RWPE2 (cell line): ENCODE results near the gene PUM2.

Experiments
- ATAC-seq: fragments of 200-7000 bp; cut with Tn5 transposase; 3 replicates; pipeline ENCODE4 v1.9.1; 2021; ENCODE audit warnings: low read depth
- DNase-seq: peaks from one replicate; pipeline ENCODE4 v3.0.0-alpha.2; 2020; ENCODE audit warnings: low spot score
- H3K27ac ChIP-seq: fragments of 450-650 bp; 2 replicates; pipeline ENCODE4 v1.5.1; 2017; ENCODE audit warnings: mild to moderate bottlenecking; ENCODE audit not compliant: poor library complexity, severe bottlenecking
- H3K27me3 ChIP-seq: fragments of 250-450 bp; sonication (Bioruptor Pico); 2 replicates; pipeline ENCODE4 v1.5.1; 2021; ENCODE audit warnings: mild to moderate bottlenecking, moderate library complexity; ENCODE audit not compliant: insufficient read depth, poor library complexity, severe bottlenecking
- H3K36me3 ChIP-seq: fragments of 250-450 bp; sonication (Bioruptor Pico); 2 replicates; pipeline ENCODE4 v1.5.1; 2020; ENCODE audit warnings: low read depth, mild to moderate bottlenecking, moderate library complexity
- H3K4me1 ChIP-seq: fragments of 250-450 bp; sonication (Bioruptor Pico); 2 replicates; pipeline ENCODE4 v1.5.1; 2021; ENCODE audit warnings: mild to moderate bottlenecking, moderate library complexity; ENCODE audit not compliant: insufficient read depth, poor library complexity, severe bottlenecking
- H3K4me3 ChIP-seq: fragments of 250-450 bp; sonication (Bioruptor Pico); 2 replicates; pipeline ENCODE4 v1.5.1; 2021; ENCODE audit warnings: mild to moderate bottlenecking, moderate library complexity; ENCODE audit not compliant: severe bottlenecking
- H3K9me3 ChIP-seq: fragments of 250-450 bp; sonication (Bioruptor Pico); 2 replicates; pipeline ENCODE4 v1.5.1; 2021; ENCODE audit warnings: mild to moderate bottlenecking, moderate library complexity; ENCODE audit not compliant: severe bottlenecking
- CTCF ChIP-seq: fragments of 450-650 bp; IDR thresholded peaks from one replicate; pipeline ENCODE4 v1.5.1; 2017; ENCODE audit warnings: mild to moderate bottlenecking, moderate library complexity; ENCODE audit not compliant: poor library complexity, severe bottlenecking

The PUM2 gene

GRCh38 chr2:20350753-20351554 lies at the start of gene PUM2:
PUM2 (minus strand) TSS chr2:20350844; CDS start chr2:20327360, 23,484 bp downstream.
- Histone ChIP-seq H3K36me3 (peaks cover 31% of the 10 kb centered on the region), H3K27me3 (no peaks in the 10 kb centered on the region), H3K27ac (peak within 1 kb of the TSS; percentile 85), H3K4me3 (peak within 1 kb of the TSS; percentile 75), H3K4me1 (peaks cover 52% of the 10 kb centered on the region), H3K9me3 (no peaks in the 10 kb centered on the region)
- ATAC-seq (peak; percentile 79), DNase-seq (peak; percentile 92)
- TF ChIP-seq CTCF = no peak

GRCh38 chr2:20400306-20400705 lies 49.7 kb upstream of the PUM2 start:
- no peak for ATAC-seq
- TF ChIP-seq CTCF = no peak
- H3K27me3 ChIP-seq = no peaks in the 10 kb centered on the region
- H3K4me1 ChIP-seq = peaks cover 3% of the 10 kb centered on the region
- no peak for DNase-seq
- no peaks in the 10 kb centered on the region for H3K36me3 ChIP-seq
- H3K4me3 ChIP-seq = no peak overlapping the region
- H3K27ac ChIP-seq = no peak overlapping the region
- no peaks in the 10 kb centered on the region for H3K9me3 ChIP-seq

GRCh38 chr2:20398956-20399567 lies 48.4 kb upstream of the PUM2 start:
- DNase-seq (no peak), ATAC-seq (no peak)
- Histone ChIP-seq H3K4me1 (peaks cover 3% of the 10 kb centered on the region), H3K27me3 (no peaks in the 10 kb centered on the region), H3K36me3 (no peaks in the 10 kb centered on the region), H3K27ac (no peak overlapping the region), H3K9me3 (no peaks in the 10 kb centered on the region), H3K4me3 (no peak overlapping the region)
- TF ChIP-seq CTCF = no peak

GRCh38 chr2:20397811-20398447 lies 47.3 kb upstream of the PUM2 start:
- no peak for TF ChIP-seq CTCF
- DNase-seq (no peak), ATAC-seq (no peak)
- no peak overlapping the region for H3K27ac ChIP-seq
- no peaks in the 10 kb centered on the region for H3K36me3 ChIP-seq
- H3K9me3 ChIP-seq = no peaks in the 10 kb centered on the region
- no peak overlapping the region for H3K4me3 ChIP-seq
- H3K27me3 ChIP-seq = no peaks in the 10 kb centered on the region
- peaks cover 3% of the 10 kb centered on the region for H3K4me1 ChIP-seq
